Activated CD4-positive, CD25-positive, alpha-beta regulatory T cell treated with anti-CD3 and anti-CD28 coated beads, Interleukin-2, amount 50 U/mL, for 16 hours (primary cell): Measurements from ENCODE around the gene INHBB.
"Not testable (repeated sequence)": the region's sequence is repeated elsewhere in the genome, so short reads cannot be mapped to it uniquely, and the experiment has no call there.

ENCODE experiments used
- DNase-seq: peaks from one replicate; pipeline ENCODE4 v3.0.0-alpha.2; 2020; ENCODE audit warnings: low read depth, low spot score

Gene INHBB

GRCh38 chr2:120381661-120382060, 35.7 kb downstream of the INHBB start:
- no peak for DNase-seq

DNA sequence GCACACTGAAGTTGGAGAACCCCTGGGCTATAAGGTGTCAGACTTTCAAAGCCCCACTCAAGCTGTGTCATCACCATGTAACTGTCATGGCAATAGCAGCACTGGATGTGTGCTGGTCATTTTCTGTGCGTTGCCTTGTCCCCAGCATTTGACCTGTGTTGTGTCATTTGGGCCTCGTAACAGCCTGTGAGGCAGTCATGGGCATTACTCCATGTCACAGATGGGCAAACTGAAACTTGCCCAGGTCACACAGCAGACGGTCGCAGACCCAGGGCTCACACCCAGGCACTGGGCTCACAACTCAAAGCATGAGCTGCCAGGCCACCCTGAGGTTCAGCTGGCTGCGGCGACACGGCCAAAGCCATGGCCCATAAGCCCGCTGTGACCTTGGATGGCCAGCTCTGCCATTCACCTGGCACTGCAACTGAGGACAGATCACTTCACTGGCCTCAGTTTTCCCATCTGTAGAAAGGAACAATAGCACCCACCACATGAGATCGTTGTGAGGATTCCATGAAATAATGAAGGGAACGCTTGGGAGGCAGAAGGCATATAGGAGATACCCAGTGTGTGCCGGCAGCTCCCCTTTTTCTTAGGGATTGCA, 36.7 kb downstream of the INHBB start:
- no peak for DNase-seq

GRCh38 chr2:120383191-120383590, 37.3 kb downstream of the INHBB start:
- DNase-seq = no peak

DNA sequence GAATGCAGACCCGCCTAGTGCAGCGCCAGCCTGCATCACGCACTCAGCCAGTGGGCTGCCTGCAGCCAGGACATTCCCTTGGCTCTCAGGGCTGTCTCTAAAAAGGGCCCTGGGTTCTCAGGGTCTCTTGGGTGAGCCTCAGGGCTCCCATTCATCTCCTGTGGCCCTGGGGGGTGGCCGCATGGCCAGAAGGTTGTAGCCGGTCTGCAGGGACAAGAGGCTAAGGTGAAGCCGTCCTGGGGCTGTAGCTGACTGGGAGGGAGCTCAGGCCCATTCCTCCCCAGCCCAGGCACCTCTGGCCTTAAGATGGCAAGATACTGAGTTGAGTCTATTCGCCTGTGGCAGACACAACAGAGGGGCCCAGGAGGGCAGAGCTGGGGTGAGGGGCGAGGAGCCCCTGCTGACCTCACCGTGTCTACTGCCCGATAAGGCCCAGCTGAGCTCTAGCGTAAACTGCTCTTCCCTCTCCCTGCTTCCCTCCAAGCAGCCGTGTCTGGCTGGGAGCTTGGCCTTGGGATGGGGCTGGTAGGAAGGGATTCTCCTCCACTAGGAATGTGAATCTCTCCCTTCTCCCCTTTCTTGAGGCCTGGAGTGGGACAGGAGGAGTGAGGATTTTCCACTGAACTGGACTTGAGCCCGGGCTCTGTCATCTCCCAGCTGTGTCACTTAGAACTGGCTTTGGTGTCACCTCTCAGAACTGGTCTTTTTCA, 37.9 kb downstream of the INHBB start:
- no peak for DNase-seq

DNA sequence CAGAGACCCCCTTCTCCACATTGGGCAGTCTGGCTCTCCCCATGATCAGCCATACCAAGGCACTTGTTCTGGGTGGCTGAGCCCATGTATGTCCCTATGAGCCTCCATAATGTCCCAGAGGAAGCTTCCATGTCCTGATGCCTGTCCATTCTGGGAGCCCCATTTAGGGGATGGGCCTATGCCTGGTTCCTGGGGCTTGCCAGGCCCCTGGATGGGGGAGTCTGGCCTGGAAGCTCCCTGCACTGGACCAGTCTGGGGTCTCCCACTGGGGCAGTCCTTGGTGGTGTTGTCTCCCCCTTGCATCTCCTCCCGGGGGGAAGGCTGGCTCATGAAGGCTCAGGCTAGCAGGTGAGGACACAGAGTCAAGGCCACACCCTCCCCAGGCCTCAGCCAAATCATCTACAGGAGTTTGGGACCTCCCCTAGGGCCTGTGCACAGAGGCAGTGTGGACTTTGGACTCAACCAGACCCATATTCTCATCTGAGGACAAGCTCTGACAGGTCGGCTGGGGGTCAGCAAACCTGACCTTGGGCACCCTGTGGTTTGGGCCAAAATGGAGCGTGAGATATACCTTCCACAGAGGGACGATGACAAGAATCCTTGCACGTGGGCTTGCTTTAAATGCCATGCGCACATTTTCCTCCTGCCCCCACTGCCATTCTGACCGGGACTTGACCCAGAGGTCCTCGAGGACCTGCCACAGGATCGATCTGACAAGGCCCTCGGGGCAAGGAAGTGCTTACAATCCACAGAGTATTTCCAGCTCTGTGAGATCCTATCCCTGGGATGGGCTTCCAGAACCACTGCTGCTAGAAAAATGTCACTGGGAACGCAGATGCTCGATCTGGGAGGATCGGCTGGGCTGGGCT, 38.8 kb downstream of the INHBB start:
- DNase-seq = no peak

GRCh38 chr2:120385355-120386127, 39.6 kb downstream of the INHBB start:
- DNase-seq = no peak

DNA sequence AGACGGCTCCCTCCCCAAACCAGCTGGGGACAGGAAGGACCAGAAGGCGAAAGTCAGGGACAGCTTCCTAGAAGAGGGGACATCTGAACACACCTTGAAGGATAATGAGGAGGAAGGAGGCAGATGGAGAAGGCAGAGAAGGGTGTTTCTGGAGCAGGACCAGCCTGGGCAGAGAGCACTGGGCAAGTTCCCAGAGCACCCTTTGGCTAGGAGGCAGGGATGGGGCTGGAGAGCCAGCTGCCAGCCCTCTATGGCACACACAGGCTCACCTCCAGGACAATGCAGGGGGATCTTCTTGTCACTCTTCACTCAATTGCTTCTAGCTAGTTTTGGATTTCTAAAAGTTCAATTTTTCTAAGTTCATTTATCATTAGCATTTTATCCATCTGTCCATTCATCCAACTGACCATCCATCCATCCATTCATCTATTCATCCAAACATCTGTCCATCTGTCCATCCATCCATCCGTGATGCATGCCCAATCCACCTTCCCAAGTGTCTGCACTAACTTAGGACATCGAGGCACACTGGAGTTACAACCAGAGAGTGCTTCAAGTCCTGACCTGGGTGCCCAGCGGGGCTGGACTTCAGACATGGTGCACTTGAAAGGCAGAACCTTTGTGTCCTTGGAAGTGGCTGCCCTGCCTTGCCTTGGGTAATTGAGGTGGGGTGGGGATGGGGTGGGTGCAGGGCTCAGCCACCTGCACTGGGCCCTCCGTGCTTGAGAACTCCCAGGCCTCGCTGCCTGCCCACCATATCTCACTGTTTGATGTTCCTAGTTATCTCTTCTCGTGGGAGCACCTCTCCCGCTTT, 42.5 kb downstream of the INHBB start:
- no peak for DNase-seq

- DNase-seq = no peak
Measured at GRCh38 chr2:120389036-120389391, 43.1 kb downstream of the INHBB start.

DNA sequence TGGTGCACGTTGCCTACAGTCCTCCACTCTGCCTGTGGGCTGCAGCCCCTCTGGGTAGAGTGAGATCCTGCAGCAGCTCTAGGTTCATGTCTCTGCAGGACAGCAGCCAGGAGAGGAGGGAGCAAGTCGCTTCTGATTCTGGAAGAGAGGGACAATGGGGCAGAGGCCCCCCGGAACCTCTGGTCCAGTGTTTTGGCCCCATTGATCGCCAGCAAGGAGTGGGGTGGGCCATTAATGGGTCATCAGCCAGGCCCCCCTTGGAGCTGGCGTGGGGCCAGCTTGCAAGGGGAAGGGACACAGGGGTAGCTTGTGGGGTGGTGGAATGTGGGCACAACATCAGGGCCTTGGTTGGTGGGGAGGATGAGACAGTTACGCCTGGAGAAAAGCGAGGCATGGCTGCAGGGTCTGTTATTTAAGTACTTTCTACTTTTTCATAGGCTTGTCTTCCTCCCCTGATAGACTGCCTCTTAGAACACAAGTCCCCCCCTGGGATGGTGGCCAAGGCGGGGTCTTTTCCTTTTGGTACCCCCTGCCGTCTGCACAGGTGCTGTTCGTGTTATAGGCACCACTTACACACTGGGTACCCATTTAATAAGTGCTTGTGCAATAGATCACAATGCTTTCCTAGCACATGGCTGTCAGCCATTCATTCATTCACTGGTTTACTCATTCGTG, 44.6 kb downstream of the INHBB start:
- DNase-seq = no peak

DNA sequence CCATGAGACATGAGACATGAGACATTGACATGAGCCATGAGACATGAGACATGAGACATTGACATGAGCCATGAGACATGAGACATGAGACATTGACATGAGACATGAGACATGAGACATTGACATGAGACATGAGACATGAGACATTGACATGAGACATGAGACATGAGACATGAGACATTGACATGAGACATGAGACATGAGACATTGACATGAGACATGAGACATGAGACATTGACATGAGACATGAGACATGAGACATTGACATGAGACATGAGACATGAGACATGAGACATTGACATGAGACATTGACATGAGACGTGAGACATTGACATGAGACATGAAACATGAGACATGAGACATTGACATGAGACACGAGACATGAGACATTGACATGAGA, 45.4 kb downstream of the INHBB start:
- not testable (repeated sequence) for DNase-seq

DNA sequence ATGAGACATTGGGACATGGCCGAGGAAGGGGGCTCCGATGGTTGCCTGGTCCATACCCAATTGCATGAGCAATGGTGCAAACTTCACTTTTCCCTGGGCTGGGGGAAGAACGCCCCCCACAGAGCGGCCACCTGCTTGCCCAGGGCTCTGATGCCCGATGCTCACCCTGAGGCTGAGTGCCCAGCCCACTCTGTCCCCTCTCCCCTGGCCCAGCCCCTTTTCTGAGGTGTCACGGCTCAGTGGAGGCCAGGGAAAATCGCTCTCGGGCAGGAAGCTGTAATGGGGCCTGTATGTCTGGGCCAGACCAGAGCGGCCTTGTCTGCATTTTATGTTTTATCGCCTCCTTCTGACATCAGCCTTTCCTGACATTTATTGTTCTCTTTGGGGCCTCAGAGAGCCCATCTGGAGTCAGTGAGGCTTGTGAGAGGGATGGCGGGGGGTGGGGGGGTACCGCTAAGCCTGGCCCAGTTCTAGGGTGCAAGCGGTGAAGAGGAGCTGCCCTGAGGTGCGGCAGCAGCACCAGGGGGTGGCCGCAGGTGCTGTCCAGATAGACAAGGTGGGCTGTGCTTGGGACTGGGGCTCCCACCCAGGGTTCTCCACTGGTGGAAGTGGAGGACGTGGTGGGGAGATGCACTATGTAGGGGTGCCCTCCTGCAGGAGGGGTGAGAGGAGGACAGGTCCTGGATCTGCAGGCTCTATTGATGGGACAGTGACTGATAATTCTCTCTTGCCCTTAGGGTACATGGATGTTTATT, 46.2 kb downstream of the INHBB start:
- DNase-seq = no peak

DNA sequence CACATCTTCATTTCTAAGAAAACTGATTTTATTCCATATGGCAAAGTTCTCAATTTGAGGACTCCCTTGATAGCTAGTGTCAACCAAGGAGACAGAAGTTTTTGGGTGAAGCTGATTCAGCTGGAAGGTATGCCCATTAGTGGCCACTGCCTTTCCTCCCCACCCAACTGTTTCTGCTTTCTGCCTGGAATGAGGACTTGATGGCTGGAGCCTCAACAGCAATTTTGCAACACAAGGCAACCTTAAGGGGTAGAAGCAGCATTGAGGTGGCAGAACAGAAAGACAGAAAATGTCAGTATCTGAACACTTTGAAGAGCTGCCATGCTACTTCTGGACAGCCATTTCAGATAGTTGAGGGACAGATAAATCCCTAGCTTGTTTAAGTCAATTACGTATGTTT, 47.0 kb downstream of the INHBB start:
- no peak for DNase-seq

DNA sequence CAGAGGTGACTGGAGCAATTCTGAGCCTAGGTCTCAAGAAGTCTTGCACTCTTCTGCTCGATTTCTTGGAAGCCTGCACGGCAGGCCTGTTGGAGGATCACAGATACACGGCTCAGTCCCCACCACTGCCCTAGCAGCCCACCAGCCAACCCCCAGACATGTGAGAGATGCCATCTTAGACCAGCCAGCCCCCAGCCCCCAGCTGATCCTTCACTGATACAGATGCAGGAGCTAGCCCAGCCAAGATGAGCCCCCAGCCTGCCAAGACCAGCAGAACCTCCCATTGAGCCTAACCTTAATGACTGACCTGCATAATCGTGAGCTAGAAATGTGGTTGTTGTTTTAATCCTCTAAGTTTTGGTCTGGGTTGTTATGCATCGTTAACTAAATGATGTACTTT, 47.5 kb downstream of the INHBB start:
- no peak for DNase-seq

GRCh38 chr2:120394764-120395163, 48.8 kb downstream of the INHBB start:
- no peak for DNase-seq

DNA sequence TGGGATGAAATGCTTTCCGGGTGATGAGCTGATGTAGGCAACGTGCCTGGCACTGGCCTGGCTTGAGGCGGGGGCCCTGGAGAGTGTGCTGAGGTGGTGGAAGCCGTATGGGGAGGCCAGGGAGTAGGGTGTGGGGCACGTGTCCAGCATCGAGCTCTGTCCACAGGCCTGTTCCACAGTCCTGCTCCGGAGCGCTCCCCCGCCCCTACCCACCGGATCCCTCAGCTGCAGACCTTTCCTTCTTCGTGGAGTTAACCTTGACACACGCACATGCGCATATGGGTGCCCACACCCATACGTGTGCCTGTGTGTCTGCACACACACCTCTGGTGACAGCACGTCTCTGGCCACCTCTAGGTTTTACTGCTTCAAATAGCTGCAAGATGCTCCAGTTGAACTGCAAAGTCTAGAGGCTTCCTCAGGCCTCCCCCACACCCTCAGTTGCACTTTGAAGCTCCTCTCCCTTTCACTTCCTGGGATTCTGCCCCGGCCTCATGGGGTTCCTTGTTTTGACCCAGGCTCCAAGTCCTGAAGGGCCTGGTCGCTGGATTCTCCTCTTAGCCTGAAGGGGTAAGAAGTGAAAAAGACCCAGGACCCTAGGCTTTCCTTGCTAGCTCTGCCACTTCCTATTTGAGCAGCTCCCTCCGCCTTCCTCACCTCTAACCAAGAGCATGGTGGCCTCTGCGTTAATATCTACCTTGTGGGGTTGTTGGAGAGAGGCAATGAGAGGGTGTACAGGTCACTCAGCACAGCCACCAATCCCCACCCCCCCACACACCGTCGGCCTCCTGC, 49.5 kb downstream of the INHBB start:
- DNase-seq = no peak

- DNase-seq = no peak
Measured at GRCh38 chr2:120396013-120396860, 50.3 kb downstream of the INHBB start.

- no peak for DNase-seq
Measured at GRCh38 chr2:120396861-120397811, 51.2 kb downstream of the INHBB start.
